Parathyroid adenoma (tissue), 2 donors: Measurements from ENCODE around the gene GRK1.

Experiments
- H2AFZ ChIP-seq: fragments of 300-600 bp; sonication (generic); one replicate; pipeline ENCODE4 v1.7.0; 2017; ENCODE audit warnings: antibody characterized with exemption, mild to moderate bottlenecking
- H3K27ac ChIP-seq: fragments of 300-600 bp; sonication (generic); one replicate; pipeline ENCODE4 v1.7.0; 2017
- H3K27me3 ChIP-seq: fragments of 300-600 bp; sonication (generic); one replicate; pipeline ENCODE4 v1.7.0; 2017; ENCODE audit warnings: low read length; ENCODE audit not compliant: control insufficient read depth, insufficient read depth
- H3K36me3 ChIP-seq: fragments of 300-600 bp; sonication (generic); one replicate; pipeline ENCODE4 v1.7.0; 2017; ENCODE audit warnings: low read length; ENCODE audit not compliant: control insufficient read depth, insufficient read depth
- H3K4me1 ChIP-seq: fragments of 300-600 bp; sonication (generic); one replicate; pipeline ENCODE4 v1.7.0; 2017; ENCODE audit warnings: control low read depth
- H3K4me2 ChIP-seq: fragments of 300-600 bp; sonication (generic); one replicate; pipeline ENCODE4 v1.7.0; 2017; ENCODE audit warnings: low read length
- H3K4me3 ChIP-seq: fragments of 300-600 bp; sonication (generic); one replicate; pipeline ENCODE4 v1.7.0; 2017; ENCODE audit warnings: low read depth, low read length
- H3K79me2 ChIP-seq: fragments of 300-600 bp; sonication (generic); one replicate; pipeline ENCODE4 v1.7.0; 2017; ENCODE audit warnings: control low read depth
- H3K9ac ChIP-seq: fragments of 300-600 bp; sonication (generic); one replicate; pipeline ENCODE4 v1.7.0; 2017; ENCODE audit warnings: mild to moderate bottlenecking
- H3K9me3 ChIP-seq: fragments of 300-600 bp; sonication (generic); one replicate; pipeline ENCODE4 v1.7.0; 2017; ENCODE audit warnings: low read length; ENCODE audit not compliant: control insufficient read depth
- TF ChIP-seq, protein P1 (sequence below): fragments of 300-600 bp; sonication (generic); IDR thresholded peaks from one replicate; pipeline ENCODE4 v1.7.0; 2017; ENCODE audit warnings: antibody characterized with exemption, mild to moderate bottlenecking
- donor health status: primary hyperparathyroidism.

GRK1 gene

DNA sequence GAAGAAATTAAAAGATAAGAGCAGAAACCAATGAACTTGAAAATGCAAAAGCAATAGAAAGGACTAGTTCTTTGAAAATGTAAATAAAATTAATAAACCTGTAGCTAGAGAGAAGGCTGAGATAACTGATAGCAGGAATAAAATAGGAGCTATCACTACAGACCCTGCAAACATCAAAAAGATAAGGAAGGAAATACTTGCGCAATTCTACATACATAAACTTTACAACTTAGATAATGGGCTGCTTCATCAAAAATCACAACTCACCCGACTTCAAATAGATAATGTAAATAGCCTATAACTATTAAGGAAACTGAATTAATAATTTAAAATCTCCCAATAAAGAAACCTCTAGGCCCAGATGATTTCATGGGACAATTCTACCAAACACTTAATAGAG lies 5.5 kb upstream of the GRK1 start:
- Histone ChIP-seq H3K9ac (no peak overlapping the region), H3K4me2 (no peak overlapping the region), H3K4me3 (no peak overlapping the region), H3K79me2 (no peaks in the 10 kb centered on the region), H3K4me1 (no peaks in the 10 kb centered on the region), H3K27ac (no peak overlapping the region), H3K27me3 (no peaks in the 10 kb centered on the region), H3K36me3 (no peaks in the 10 kb centered on the region), H3K9me3 (no peaks in the 10 kb centered on the region), H2AFZ (no peak overlapping the region)
- TF ChIP-seq, protein P1, sequence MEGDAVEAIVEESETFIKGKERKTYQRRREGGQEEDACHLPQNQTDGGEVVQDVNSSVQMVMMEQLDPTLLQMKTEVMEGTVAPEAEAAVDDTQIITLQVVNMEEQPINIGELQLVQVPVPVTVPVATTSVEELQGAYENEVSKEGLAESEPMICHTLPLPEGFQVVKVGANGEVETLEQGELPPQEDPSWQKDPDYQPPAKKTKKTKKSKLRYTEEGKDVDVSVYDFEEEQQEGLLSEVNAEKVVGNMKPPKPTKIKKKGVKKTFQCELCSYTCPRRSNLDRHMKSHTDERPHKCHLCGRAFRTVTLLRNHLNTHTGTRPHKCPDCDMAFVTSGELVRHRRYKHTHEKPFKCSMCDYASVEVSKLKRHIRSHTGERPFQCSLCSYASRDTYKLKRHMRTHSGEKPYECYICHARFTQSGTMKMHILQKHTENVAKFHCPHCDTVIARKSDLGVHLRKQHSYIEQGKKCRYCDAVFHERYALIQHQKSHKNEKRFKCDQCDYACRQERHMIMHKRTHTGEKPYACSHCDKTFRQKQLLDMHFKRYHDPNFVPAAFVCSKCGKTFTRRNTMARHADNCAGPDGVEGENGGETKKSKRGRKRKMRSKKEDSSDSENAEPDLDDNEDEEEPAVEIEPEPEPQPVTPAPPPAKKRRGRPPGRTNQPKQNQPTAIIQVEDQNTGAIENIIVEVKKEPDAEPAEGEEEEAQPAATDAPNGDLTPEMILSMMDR, result no peak

DNA sequence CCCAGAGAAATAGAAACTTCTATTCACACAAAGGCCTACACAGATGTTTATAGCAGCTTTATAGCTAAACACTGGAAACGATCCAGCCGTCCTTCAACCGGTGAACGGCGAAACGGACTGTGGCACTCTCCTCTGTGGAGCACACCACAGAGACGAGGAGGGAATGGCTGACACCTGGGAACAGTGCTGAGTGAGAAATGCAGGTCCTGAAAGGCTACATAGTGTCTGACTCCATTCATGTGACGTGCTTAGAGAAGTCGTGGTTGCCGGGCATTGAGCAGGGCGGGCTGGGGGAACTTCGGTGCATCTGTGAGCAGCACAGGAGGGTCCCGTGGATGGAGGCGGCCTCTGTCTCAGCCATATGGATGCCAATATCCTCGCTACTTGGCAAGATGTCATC lies 3.1 kb upstream of the GRK1 start:
- TF ChIP-seq, protein P1, result no peak
- Histone ChIP-seq H3K27ac (no peak overlapping the region), H3K9me3 (no peaks in the 10 kb centered on the region), H3K79me2 (no peaks in the 10 kb centered on the region), H3K9ac (no peak overlapping the region), H2AFZ (no peak overlapping the region), H3K4me1 (no peaks in the 10 kb centered on the region), H3K27me3 (no peaks in the 10 kb centered on the region), H3K4me3 (no peak overlapping the region), H3K36me3 (no peaks in the 10 kb centered on the region), H3K4me2 (no peak overlapping the region)

DNA sequence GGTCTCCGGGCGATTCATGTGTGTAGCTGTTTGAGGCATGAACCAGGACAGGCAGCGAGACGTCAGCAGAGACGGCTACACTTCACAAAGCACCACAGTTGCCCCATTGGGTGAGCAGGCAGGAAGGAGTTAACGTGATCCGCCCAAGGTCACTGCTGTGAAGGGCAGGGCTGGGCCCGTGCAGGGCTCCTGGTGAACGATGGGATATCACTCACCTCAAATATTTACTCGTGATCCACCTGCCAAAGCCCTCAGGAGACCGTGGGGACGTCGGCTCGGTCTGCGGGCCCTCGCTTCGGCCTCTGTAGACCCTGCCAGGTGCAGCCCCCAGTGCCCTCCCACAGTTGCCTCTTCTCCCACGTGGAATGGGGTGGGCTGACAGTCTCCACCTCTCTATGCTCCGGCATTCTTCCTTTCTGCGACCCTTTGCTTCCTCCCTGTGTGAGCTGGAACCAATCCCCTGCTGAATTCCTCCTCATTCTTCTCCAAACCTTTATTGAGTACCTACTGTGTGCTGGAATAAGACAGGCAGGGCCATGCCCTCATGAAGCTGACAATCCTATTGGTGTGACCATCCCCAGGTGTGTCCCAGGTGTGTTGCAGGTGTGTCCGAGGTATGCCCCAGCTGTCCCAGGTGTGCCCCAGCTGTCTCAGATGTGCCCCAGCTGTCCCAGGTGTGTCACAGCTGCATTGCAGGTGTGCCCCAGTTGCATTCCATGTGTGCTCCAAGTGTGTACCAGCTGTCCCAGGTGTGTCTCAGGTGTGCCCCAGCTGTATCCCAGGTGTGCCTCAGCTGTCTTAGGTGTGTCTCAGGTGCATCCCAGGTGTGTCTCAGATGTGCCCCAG lies 2.0 kb upstream of the GRK1 start:
- Histone ChIP-seq H3K4me3 (no peak overlapping the region), H3K9ac (no peak overlapping the region), H3K79me2 (no peaks in the 10 kb centered on the region), H3K27ac (no peak overlapping the region), H3K4me1 (no peaks in the 10 kb centered on the region), H3K9me3 (no peaks in the 10 kb centered on the region), H3K36me3 (no peaks in the 10 kb centered on the region), H2AFZ (no peak overlapping the region), H3K27me3 (no peaks in the 10 kb centered on the region), H3K4me2 (no peak overlapping the region)
- TF ChIP-seq, protein P1, result no peak

DNA sequence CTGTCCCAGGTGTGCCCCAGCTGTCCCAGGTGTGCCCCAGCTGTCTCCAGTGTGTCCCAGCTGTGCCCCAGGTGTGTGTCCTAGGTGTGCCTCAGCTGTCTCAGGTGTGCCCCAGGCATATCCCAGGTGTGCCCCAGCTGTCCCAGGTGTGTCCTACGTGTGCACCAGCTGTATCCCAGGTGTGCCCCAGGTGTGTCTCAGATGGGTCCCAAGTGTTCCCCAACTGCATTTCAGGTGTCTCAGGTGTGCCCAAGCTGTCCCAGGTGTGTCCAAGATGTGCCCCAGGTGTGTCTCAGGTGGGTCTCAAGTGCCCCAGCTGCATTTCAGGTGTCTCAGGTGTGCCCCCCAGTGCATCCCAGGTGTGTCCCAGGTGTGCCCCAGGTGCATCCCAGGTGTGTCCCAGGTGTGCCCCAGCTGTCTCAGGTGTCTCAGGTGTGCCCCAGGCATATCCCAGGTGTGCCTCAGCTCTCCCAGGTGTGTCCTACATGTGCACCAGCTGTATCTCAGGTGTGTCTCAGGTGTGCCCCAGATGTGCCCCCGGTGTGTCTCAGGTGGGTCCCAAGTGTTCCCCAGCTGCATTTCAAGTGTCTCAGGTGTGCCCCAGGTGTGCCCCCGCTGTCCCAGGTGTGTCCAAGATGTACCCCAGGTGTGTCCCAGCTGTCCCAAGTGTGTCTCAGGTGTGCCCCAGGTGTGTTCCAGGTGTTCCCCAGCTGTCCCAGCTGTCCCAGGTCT lies 1.3 kb upstream of the GRK1 start:
- no peak overlapping the region for H3K27ac ChIP-seq
- no peaks in the 10 kb centered on the region for H3K79me2 ChIP-seq
- TF ChIP-seq, protein P1, result no peak
- no peak overlapping the region for H3K4me2 ChIP-seq
- no peaks in the 10 kb centered on the region for H3K4me1 ChIP-seq
- no peak overlapping the region for H3K9ac ChIP-seq
- no peak overlapping the region for H3K4me3 ChIP-seq
- H2AFZ ChIP-seq, result no peak overlapping the region
- H3K27me3 ChIP-seq, result no peaks in the 10 kb centered on the region
- no peaks in the 10 kb centered on the region for H3K36me3 ChIP-seq
- H3K9me3 ChIP-seq, result no peaks in the 10 kb centered on the region
